Stimulated activated CD8-positive, alpha-beta memory T cell treated with anti-CD3 and anti-CD28 coated beads, Interleukin-12 subunit alpha, Interleukin-12 subunit beta, amount 100 ng/mL, for 24 hours (primary cell): Measurements from ENCODE around the gene HMGB2.

Experiments used
- DNase-seq: peaks from one replicate; pipeline ENCODE4 v3.0.0-alpha.2; 2020; ENCODE audit errors: extremely low read depth

HMGB2 gene

DNA sequence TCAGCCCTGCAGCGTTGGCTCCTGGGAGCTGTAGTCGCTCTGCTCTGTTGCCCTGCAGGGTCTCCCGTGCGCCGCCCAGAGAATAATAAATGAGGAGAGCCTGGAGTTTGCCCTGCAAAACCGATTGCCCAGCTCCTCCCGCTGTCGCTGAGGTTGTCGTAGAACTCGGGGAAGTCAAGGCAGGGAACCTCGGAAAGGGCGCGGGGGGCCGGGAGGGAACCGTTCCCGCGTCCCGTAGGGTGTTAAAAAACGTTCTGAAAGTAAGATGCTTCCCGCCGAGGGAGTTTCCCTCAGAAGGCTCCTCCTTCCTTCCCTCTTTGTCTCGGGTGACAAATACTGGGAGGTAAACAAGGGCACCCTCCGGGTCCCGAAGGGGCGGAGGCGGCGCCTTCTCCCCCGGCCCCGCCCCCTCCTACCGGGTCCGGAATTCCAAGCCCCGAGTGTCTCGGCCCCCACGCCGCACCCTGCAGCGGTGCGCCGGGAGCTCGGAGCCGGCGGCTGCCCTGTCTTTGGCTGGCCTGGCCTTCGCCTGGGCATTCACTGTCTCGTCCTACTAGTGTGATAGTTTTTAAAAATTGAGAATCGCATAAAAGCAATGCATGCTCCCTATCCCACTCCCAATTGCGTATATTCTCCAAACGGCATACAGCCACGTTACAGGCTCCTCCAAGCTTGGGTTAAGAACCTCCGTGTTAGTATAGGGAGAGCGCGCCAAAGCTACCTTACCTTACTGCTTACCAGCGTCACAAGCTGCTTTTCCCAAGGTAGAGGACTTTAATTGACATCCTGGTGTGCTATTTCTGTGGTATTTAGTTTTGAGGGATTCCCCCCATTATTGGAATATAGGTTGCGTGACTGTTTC is 964 bp upstream of the HMGB2 start:
- no peak for DNase-seq

DNA sequence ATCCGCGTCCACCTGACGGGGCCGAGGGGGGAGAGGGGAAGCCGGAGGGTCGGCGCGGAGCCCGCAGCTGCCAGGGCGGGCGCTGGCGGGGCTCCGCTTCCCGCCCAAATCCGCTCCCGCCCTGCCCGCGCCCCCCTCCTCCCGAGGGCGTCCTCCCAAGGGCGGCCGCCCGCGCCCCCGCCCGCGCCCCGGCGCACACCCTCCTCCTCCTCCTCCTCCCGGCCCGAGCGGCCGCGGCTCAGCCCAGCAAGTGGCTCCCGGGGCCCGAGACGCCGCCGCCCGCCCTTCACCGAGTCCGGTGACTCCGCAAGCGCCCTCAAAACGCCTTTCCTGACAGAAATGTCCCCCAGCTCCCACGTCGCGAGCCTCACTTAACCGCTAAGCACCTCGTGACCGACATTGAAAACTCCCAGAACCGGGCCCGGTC is 487 bp downstream of the HMGB2 start:
- DNase-seq = peak; percentile 15

DNA sequence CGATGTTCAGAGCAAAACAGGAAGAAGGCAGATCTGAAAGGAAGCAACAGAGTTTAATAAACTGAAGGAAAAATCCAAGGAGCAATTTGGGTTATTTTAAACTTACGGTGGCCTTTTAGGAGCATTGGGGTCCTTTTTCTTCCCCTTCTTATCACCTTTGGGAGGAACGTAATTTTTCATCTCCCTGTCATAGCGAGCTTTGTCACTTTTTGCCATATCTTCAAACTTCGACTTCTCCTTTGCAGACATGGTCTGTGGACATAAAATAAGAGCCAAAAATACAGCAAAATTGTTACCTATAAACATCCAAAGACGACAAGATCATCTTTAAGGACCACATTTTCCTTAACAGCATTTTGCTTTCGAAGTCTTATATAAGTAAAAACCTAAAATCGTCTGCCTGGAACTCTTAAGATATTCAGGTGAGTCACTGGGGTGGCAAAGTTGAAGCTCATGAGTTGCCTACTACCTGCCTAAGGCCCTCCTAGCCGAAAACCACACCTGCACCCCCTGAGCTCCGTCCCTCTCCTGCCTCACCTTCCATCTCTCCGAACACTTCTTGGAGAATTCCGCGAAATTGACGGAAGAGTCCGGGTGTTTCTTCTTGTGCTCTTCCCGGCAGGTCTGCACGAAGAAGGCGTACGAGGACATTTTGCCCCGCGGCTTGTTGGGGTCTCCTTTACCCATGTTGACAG is 1.0 kb downstream of the HMGB2 start:
- DNase-seq = no peak

DNA sequence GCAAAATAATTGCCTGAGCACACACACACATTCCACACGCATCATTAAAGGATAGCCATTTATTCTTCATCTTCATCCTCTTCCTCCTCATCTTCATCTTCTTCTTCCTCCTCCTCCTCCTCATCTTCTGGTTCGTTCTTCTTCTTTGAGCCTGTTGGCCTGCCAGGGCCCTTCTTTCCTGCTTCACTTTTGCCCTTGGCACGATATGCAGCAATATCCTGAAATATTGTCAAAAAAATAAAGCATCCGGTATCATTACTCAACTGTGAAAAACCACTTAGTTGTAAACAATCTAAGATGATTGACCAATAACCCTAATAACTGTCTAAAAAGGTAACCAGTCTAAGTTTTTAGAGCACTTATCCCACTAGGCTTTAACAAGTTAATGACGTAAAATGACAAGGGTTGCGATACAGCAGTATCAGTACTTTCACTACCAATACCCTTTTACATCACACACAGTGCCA is 2.1 kb downstream of the HMGB2 start:
- DNase-seq = no peak

DNA sequence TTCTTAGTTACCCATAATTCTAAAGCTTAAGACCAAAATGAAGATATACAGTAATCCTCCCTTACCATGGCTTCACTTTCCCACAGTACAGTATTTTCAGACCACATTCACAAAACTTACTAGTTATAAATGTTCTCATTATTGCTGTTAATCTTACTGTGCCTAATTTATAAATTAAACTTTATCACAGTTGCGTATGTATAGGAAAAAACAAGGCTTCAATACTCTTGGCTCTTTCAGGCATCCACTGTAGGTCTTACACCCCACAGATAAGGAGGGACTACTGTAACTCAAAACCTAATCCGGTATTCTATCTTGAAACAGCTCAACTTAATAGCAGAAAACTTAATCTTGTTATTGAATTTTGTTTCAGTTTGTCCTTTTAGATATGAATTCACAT is 3.6 kb downstream of the HMGB2 start:
- no peak for DNase-seq

DNA sequence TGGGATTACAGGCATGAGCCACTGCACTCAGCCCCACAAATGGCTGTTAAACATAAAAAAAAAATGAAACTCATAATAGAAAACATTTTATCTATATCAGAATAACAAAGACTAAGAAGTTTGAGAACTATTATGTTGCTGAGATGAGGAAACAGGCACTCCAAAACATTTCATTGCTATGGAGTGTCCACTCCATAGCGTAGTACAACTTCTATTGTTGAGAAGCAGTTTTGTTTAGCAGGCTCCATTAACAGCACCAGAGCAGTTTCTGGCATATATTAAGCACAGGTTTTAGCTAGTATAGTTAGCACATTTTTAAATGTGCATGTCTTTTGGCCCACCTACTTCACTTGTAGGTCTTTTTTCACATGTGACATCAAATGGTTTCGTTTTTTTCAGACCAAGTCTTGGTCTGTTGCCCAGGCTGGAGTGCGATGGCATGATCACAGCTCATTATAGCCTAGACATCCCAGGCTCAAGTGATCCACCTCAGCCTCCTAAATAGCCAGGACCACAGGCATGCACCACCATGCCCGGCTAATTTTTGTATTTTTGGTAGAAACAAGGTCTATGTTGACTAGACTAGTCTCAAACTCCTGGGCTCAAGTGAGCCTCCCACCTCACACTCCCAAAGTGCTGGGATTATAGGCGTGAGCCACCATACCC is 5.8 kb downstream of the HMGB2 start:
- no peak for DNase-seq

DNA sequence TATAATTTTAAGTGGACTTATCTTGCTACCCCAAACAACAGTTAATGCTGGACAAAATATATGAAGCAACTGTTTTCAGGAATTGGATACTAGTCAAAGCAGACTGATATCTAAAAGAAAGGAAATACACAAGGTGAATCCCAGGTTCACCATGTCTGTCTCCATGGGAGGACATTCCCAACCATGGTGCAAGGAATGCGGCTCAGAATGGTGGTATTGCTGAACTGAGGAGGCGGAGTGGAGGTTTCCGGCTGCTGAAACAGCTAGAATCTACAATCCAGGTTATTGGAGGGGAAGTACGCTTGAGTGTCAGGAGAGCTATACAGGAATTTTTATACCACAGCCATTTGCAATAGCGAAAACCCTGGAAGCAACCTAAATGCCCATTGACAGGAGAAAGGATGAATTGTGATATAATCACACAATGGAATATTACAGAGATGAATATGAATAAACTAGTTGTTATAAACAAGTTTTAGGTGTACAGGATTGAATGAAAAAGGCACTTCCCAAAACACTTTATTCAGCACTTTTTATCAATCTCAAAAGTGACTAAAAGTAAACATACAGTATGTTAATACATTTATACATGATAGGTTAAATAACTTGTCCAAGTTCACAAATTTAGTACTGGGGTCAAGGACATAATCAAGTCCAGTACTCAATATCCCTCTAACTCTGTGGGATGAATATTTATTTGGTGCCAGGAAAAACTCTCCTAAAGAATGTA is 9.0 kb downstream of the HMGB2 start:
- DNase-seq = no peak

DNA sequence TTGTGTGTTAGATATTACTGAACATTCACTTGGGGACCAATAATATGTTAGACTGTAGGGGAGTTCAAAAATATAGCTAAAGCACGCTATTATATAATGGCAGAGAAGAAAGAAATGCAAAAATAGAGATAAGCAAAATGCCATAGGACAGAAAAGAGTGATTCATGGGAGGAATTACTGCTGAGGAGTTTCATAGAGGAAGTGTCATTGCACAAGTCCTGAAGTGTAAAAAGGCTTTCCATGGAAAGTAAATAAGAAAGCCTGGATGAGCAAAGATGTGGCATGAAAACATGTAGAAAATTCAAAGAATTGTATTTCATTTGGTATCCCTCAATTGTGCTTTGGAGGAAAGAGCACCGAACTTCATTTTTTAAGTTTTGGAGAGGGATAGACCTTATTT is 14.5 kb downstream of the HMGB2 start:
- no peak for DNase-seq

DNA sequence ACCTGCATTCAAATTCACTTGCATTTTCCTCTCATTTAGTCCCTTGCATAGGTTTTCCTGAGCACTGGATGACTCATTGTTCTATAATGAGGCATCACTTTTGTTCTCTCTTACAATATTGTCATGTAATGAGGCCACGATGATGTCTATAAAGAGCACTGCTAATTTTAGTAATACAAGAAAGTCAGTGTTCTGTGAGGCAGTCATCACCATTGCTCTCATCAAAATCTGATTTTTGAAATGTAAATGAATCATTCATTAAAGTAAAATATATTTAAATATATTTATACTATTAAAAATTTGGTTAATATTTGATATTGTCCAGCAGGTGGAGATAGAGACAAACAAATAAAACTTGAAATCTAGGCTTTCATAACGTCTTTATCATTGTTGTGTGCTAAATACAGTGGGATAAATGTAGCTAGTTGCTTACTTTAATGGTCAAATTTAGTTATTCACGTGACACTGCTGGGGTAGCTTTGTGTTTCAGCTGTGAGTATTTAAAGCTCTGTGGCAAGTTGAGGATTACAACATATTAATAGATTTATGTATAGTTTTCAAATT is 15.4 kb downstream of the HMGB2 start:
- no peak for DNase-seq

DNA sequence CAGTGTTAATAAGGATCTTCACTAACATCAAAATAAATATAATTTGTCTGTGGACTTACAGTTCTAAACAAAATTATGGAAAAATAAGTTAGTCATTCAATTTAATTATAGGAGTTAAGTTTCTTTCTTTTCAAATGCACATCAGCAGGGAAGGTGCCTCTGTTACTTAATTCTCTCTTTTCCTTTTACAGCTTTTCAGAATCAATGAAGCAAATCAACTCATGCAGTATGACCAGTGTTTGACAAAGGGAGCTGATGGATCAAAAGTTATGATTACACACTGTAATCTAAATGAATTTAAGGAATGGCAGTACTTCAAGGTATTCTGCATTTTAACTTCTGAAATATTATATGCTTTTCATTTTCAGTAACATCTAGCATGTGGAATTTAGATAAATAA is 15.9 kb downstream of the HMGB2 start:
- no peak for DNase-seq

DNA sequence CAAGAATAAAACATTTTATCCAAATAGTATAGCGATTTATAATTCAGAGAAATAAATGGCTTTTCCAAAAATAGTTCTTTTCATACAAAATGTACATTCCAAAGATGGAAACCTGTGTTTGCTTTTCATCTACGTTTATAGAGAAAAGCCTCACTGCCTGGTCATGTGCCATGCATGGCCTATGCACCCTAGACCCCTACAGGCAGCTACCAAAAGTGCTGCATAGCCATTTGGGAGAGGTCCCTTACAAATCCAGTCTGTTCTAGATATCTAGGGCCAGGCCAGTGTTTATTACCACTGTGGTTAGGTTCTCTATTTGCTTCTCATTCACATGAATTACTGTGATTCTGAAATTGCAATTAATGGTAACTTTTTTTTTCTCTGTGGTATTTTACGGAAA is 17.2 kb downstream of the HMGB2 start:
- no peak for DNase-seq

DNA sequence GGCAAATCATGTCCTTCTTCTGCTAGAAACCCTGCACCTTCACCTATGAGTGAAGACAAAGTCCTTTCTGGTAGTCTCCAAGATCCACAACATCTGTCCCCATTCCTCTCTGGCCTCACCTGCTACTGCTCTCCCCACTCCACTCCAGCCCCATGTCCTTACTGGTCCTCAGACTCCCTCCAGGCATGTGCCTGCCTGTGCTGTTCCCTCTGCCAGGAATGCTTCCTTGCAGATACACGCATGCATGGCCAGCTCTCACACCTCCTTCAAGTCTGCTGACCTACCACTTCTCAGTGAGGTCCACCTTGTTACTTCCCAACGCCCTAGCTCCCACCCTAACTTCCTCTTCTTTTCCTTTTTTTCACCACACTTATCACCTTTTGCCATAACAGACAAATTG is 18.1 kb downstream of the HMGB2 start:
- DNase-seq = no peak

DNA sequence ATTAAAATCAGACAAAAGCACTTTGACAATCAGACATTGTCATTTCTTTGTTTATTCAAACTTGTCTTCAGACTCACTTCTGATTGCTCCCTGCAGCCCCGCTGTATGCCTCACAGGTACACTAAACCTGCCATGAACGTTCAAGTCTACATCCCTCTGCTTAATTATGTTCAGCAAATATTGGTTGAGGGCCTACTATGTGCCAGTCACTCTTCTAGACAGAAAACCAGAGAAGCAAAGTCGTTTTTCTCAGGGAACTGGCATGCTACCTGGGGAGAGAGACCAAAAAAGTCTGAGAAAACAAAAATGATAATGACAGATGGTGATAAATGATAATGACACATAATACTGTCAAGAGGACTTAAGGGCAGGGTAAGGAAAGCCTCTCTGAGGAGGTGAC is 19.4 kb downstream of the HMGB2 start:
- no peak for DNase-seq

DNA sequence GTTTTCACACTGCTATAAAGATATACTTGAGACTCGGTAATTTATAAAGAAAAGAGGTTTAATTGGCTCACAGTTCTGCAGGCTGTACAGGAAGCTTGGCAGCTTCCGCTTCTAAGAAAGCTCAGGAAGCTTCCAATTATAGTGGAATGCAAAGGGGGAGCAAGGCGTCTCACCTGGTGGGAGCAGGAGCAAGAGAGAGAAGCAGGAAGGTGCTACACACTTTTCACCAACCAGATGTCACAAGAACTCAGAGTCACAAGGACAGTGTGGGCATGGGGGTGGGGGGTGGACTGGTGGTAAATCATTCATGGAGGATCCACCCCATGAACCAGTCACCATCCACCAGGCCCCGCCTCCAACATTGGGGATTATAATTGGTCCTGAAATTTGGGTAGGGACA is 22.8 kb downstream of the HMGB2 start:
- no peak for DNase-seq

DNA sequence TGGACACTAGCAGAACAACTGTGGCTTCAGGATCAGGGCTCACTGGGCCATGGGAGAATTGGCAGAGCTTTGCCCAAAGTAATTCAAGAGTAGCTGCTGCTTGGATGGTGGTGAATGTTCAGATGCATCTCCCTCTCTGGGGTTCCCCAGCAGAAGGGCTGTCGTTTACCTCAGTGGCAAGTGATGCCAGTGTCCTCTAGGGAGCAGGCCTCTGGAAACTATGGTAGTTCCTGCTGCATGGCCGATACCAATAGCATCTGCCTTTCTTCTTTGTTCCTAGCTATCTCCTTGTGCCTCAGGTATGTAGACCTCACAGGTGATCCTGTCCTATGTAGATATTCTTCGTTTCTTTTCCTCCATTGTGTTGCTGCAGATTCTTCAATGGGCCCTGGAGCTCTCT is 26.4 kb downstream of the HMGB2 start:
- DNase-seq = no peak

DNA sequence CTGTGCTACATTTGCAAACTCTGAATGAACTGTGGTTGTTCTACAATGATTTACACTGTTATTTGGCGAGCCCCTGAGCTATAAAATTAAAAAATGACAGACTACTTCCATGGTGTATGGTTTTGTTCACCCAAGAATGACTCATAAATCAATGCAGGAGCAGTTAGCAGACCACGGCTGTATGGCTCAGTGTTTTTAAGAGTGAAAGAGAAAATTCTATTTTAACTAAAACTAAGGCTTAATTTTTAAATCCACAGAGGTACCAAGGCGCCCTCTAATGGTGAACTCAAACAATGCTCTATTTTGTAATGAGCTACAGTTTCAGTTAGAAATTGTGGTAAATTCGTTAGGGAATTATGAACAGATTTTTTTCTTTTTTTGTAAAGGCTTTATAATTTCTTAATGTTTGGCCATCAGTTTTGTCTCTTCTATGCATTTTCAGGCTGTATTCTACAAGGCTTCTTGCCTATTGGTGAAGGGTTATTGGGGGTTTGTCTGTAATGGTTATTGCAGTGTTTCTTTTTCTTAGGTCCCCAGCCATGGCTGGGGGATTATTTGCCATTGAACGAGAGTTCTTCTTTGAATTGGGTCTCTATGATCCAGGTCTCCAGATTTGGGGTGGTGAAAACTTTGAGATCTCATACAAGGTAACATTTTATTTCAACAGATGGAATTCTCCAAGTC is 32.5 kb downstream of the HMGB2 start:
- DNase-seq = no peak

DNA sequence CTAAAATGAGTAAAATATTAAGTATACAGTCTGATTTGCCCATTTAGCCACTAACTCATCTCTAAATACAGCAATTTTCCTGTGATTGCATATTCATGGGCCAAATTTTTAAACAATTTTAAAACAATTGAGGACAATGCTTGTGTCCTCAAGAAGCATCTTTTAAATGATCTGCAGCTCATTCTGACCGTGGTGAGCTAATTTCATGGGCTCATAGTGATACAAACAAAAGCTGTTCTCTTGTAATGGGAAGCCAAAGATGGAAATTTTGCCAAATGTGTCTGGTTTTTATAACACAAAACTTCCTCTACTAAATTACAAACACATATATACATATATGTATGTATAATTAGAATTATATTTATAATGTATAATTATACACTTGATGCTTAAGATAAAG is 39.7 kb downstream of the HMGB2 start:
- no peak for DNase-seq

DNA sequence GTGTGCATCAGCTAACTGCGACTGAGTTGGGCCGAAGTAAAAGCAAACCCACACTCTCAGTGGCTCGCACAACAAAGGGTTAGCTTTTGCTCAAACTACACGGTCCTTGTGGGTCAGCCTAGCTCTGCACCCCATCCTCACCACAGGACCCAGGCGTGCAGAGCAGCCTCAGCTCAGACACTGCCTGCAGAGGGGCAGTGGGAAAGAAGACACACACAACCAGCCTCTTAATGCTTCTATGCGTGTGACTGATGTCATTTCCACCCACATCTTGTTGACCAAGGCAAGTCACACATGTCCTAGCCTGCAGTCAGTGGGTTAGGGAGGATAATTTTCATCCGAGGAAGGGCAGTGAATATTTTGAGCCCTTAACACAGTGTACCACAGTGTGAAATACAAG is 40.5 kb downstream of the HMGB2 start:
- no peak for DNase-seq

DNA sequence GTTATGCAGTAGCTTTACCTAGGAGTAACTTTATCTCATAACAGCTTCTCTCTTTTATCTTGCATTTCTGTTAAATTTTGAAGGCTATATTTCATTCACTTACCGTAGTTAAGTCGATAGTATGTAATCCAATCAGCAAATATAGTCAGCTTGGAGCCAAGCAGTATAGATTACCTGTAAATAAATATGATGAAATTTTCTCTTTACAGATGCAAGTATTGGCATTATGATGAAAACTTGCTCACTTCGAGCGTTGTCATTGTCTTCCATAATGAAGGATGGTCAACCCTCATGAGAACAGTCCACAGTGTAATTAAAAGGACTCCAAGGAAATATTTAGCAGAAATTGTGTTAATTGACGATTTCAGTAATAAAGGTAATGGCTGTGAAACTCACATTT is 42.3 kb downstream of the HMGB2 start:
- DNase-seq = no peak

DNA sequence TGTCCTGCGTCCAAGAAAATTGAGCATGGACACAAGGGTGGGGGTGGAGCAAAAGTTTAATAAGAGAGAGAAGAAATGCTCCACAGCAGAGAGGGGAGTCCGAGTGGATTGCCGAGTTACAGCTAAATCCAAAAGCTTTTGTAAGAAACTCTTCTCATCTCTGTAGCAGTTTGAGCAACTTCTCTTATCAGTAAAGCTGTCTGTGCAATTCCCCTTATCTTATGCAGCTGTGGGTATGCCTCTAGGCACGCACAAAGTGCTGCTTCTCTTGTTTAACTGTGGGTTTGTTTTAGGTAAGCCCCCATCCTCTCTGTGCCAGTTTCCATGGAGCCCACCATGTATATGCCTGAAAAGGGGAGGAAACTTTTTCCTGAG is 44.8 kb downstream of the HMGB2 start:
- DNase-seq = no peak

DNA sequence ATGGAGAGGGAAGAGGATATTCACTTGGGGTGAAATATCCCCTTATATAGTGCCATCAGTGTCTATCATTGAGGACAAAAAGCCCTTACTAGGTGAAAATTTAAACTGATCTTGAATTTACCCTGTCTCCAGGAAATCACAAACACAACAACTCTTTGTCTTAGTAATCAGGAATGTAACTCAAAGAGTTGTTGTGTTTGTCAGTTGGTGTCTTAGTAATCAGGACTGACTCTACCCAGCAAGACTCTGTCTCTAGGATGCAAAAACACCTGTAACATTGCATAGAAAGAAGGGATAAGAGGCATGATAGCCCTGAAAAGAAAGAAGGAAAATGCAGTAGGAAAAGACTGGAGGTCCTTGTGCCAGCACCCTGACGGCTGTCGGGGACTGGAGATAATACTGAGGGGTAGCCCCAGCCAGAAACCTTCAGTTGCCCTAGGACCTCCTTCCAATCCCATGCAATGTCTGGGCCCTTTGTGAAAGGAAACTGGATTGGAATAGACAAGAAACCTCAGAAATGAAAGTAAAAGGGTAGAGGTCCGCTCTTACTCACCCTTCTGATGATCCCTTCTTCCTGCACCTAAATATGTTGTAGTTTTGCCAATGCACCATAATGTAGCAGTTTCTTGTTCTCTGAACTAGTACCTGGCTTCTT is 45.3 kb downstream of the HMGB2 start:
- no peak for DNase-seq
